Hematopoietic multipotent progenitor cell treated with erythropoietin and hydrocortisone succinate and interleukin-3 and kit ligand, for 4 days (in vitro differentiated cells): ENCODE measurements around the gene KLF6.

Experiments
- DNase-seq: peaks from one replicate; pipeline ENCODE4 v3.0.0-alpha.2; 2015

Gene KLF6

GRCh38 chr10:3774018-3774813 is 10.8 kb downstream of the KLF6 start:
- DNase-seq, result no peak

GRCh38 chr10:3773460-3774017 is 11.5 kb downstream of the KLF6 start:
- DNase-seq, result no peak

- DNase-seq, result no peak
These were observed 12.4 kb downstream of the KLF6 start for GRCh38 chr10:3772361-3773171.

GRCh38 chr10:3770611-3771110 is 14.3 kb downstream of the KLF6 start:
- DNase-seq, result no peak

GRCh38 chr10:3769556-3769955 is 15.5 kb downstream of the KLF6 start:
- peak; percentile 64 for DNase-seq

GRCh38 chr10:3766046-3766756 is 18.8 kb downstream of the KLF6 start:
- no peak for DNase-seq

GRCh38 chr10:3765146-3765545 is 19.9 kb downstream of the KLF6 start:
- peak; percentile 83 for DNase-seq

GRCh38 chr10:3764626-3765112 is 20.3 kb downstream of the KLF6 start:
- no peak for DNase-seq

- no peak for DNase-seq
These were observed 21.0 kb downstream of the KLF6 start for GRCh38 chr10:3763852-3764625.

- no peak for DNase-seq
These were observed 22.0 kb downstream of the KLF6 start for GRCh38 chr10:3763035-3763456.

- no peak for DNase-seq
These were observed 22.7 kb downstream of the KLF6 start for GRCh38 chr10:3762309-3762708.

GRCh38 chr10:3761904-3762303 is 23.1 kb downstream of the KLF6 start:
- no peak for DNase-seq

- no peak for DNase-seq
These were observed 23.9 kb downstream of the KLF6 start for GRCh38 chr10:3761021-3761686.

GRCh38 chr10:3760083-3760482 is 24.9 kb downstream of the KLF6 start:
- no peak for DNase-seq

GRCh38 chr10:3759397-3759796 is 25.6 kb downstream of the KLF6 start:
- DNase-seq, result no peak

GRCh38 chr10:3758491-3758970 is 26.5 kb downstream of the KLF6 start:
- DNase-seq, result no peak

GRCh38 chr10:3757638-3758490 is 27.1 kb downstream of the KLF6 start:
- no peak for DNase-seq

- DNase-seq, result no peak
These were observed 27.8 kb downstream of the KLF6 start for GRCh38 chr10:3757250-3757637.

- DNase-seq, result no peak
These were observed 28.7 kb downstream of the KLF6 start for GRCh38 chr10:3756360-3756740.
